GM12801 (cell line): ENCODE measurements around the gene NFKBIB.

Source experiments
- CTCF ChIP-seq: IDR thresholded peaks from one replicate; pipeline ENCODE4 v1.5.1; 2011; ENCODE audit warnings: control low read depth; ENCODE audit not compliant: insufficient read length; ENCODE audit errors: extremely low read depth

NFKBIB gene

GRCh38 chr19:38893341-38893771, 6.4 kb upstream of the NFKBIB start:
- TF ChIP-seq CTCF = no peak

GRCh38 chr19:38894968-38895367, 4.8 kb upstream of the NFKBIB start:
- TF ChIP-seq CTCF = no peak

- no peak for TF ChIP-seq CTCF
These were observed 852 bp upstream of the NFKBIB start for GRCh38 chr19:38898788-38899446.

GRCh38 chr19:38900202-38900629, 447 bp downstream of the NFKBIB start:
- TF ChIP-seq CTCF = no peak

GRCh38 chr19:38900743-38901190, 998 bp downstream of the NFKBIB start:
- TF ChIP-seq CTCF = no peak

- TF ChIP-seq CTCF = no peak
These were observed 1.9 kb downstream of the NFKBIB start for GRCh38 chr19:38901683-38902082.

GRCh38 chr19:38904581-38905539, 5.1 kb downstream of the NFKBIB start:
- TF ChIP-seq CTCF = no peak
